Loucy (cell line): ENCODE measurements around the gene NUB1.

Experiments
- H2AFZ ChIP-seq: fragments of 200-600 bp; sonication (generic); 2 replicates; pipeline ENCODE4 v1.6.0; 2016; ENCODE audit warnings: antibody characterized with exemption, mild to moderate bottlenecking, low read length, moderate library complexity
- H3F3A ChIP-seq: fragments of 200-600 bp; 2 replicates; pipeline ENCODE4 v1.6.0; 2016; ENCODE audit warnings: antibody characterized with exemption, low read depth, mild to moderate bottlenecking
- H3K27me3 ChIP-seq: fragments of 200-600 bp; sonication (generic); 2 replicates; pipeline ENCODE4 v1.6.1; 2014; ENCODE audit warnings: low read length, mild to moderate bottlenecking; ENCODE audit not compliant: insufficient read depth, poor library complexity, severe bottlenecking
- H3K36me3 ChIP-seq: fragments of 200-600 bp; sonication (generic); 2 replicates; pipeline ENCODE4 v1.6.1; 2016; ENCODE audit warnings: low read length; ENCODE audit not compliant: insufficient read depth
- H3K4me1 ChIP-seq: fragments of 200-600 bp; sonication (generic); 2 replicates; pipeline ENCODE4 v1.5.1; 2014; ENCODE audit warnings: low read length, mild to moderate bottlenecking; ENCODE audit not compliant: insufficient read depth, poor library complexity, severe bottlenecking
- H3K4me2 ChIP-seq: fragments of 200-600 bp; sonication (generic); 2 replicates; pipeline ENCODE4 v1.6.0; 2014; ENCODE audit warnings: antibody characterized with exemption, low read length, low read depth, mild to moderate bottlenecking; ENCODE audit not compliant: poor library complexity, severe bottlenecking
- H3K4me3 ChIP-seq: fragments of 200-600 bp; sonication (generic); 2 replicates; pipeline ENCODE4 v1.5.1; 2014; ENCODE audit warnings: low read length, mild to moderate bottlenecking, mixed read lengths; ENCODE audit not compliant: poor library complexity, severe bottlenecking
- H3K79me2 ChIP-seq: fragments of 200-600 bp; sonication (generic); 2 replicates; pipeline ENCODE4 v1.6.1; 2014; ENCODE audit warnings: low read length; ENCODE audit not compliant: insufficient read depth
- H3K9ac ChIP-seq: fragments of 200-600 bp; sonication (generic); 2 replicates; pipeline ENCODE4 v1.6.0; 2014; ENCODE audit warnings: mild to moderate bottlenecking, low read depth, low read length, moderate library complexity; ENCODE audit not compliant: poor library complexity, severe bottlenecking
- H3K9me2 ChIP-seq: fragments of 200-600 bp; sonication (generic); replicated peaks from 2 replicates; pipeline ENCODE4 v1.6.1; 2016; ENCODE audit warnings: low read depth, low read length, mixed read lengths
- H3K9me3 ChIP-seq: fragments of 200-600 bp; sonication (generic); 2 replicates; pipeline ENCODE4 v1.6.1; 2014; ENCODE audit warnings: mild to moderate bottlenecking, antibody characterized with exemption, low read length, low read depth; ENCODE audit not compliant: insufficient read depth
- H4K20me1 ChIP-seq: fragments of 200-600 bp; sonication (generic); 2 replicates; pipeline ENCODE4 v1.6.0; 2014; ENCODE audit warnings: antibody characterized with exemption, low read length, mild to moderate bottlenecking; ENCODE audit not compliant: insufficient read depth, poor library complexity, severe bottlenecking
- CTCF ChIP-seq: fragments of 200-600 bp; sonication (generic); conservative IDR thresholded peaks from 2 replicates; pipeline ENCODE4 v1.5.1; 2014; ENCODE audit warnings: mild to moderate bottlenecking, antibody characterized with exemption, low read length
- EZH2phosphoT487 ChIP-seq: fragments of 200-600 bp; IDR thresholded peaks from 2 replicates; pipeline ENCODE4 v1.6.1; 2018; ENCODE audit warnings: antibody characterized with exemption, mild to moderate bottlenecking, moderate library complexity, borderline replicate concordance

NUB1 gene

GRCh38 chr7:151298765-151299164 is 42.8 kb upstream of the NUB1 start:
- no peak overlapping the region for H3K4me2 ChIP-seq
- H3K9me2 ChIP-seq: no peaks in the 10 kb centered on the region
- H3K9ac ChIP-seq: no peak overlapping the region
- H3K9me3 ChIP-seq: peaks cover 7% of the 10 kb centered on the region; the same call in 1 of the 2 replicates
- no peaks in the 10 kb centered on the region for H3K36me3 ChIP-seq
- no peak overlapping the region for H3K4me3 ChIP-seq
- H3K79me2 ChIP-seq: no peaks in the 10 kb centered on the region
- no peaks in the 10 kb centered on the region for H3F3A ChIP-seq
- no peak overlapping the region for H2AFZ ChIP-seq
- H3K4me1 ChIP-seq: no peaks in the 10 kb centered on the region
- no peaks in the 10 kb centered on the region for H3K27me3 ChIP-seq
- TF ChIP-seq CTCF (no peak), EZH2phosphoT487 (no peak)
- no peaks in the 10 kb centered on the region for H4K20me1 ChIP-seq

GRCh38 chr7:151299530-151299929 is 42.1 kb upstream of the NUB1 start:
- H2AFZ ChIP-seq: no peak overlapping the region

GRCh38 chr7:151299940-151300645 is 41.5 kb upstream of the NUB1 start:
- H3K36me3 ChIP-seq: no peaks in the 10 kb centered on the region
- no peak overlapping the region for H3K9ac ChIP-seq
- H4K20me1 ChIP-seq: no peaks in the 10 kb centered on the region
- no peak overlapping the region for H2AFZ ChIP-seq
- no peak for TF ChIP-seq CTCF
- no peak for TF ChIP-seq EZH2phosphoT487
- H3K9me3 ChIP-seq: peaks cover 7% of the 10 kb centered on the region; the same call in 1 of the 2 replicates
- H3K9me2 ChIP-seq: no peaks in the 10 kb centered on the region
- no peak overlapping the region for H3K4me2 ChIP-seq
- H3K27me3 ChIP-seq: no peaks in the 10 kb centered on the region
- no peaks in the 10 kb centered on the region for H3K79me2 ChIP-seq
- no peaks in the 10 kb centered on the region for H3F3A ChIP-seq
- H3K4me3 ChIP-seq: no peak overlapping the region
- no peaks in the 10 kb centered on the region for H3K4me1 ChIP-seq

More at GRCh38 chr7:151299530-151299929, 42.1 kb upstream of the NUB1 start:
- Histone ChIP-seq H3K9me3 (peaks cover 7% of the 10 kb centered on the region; the same call in 1 of the 2 replicates), H3K4me1 (no peaks in the 10 kb centered on the region), H4K20me1 (no peaks in the 10 kb centered on the region), H3K4me2 (no peak overlapping the region), H3K79me2 (no peaks in the 10 kb centered on the region), H3K36me3 (no peaks in the 10 kb centered on the region), H3K27me3 (no peaks in the 10 kb centered on the region), H3K4me3 (no peak overlapping the region), H3K9me2 (no peaks in the 10 kb centered on the region), H3K9ac (no peak overlapping the region), H3F3A (no peaks in the 10 kb centered on the region)
- TF ChIP-seq EZH2phosphoT487 (no peak), CTCF (no peak)
